NB4 (cell line): ENCODE measurements around the gene KIAA1549.

ENCODE experiments used
- DNase-seq: peaks from one replicate; pipeline ENCODE4 v3.0.0; 2010; ENCODE audit warnings: low read depth
- H3K4me3 ChIP-seq: one replicate; pipeline ENCODE4 v1.5.1; 2011; ENCODE audit warnings: mild to moderate bottlenecking, low read depth, low read length, moderate library complexity
- CTCF ChIP-seq: IDR thresholded peaks from one replicate; pipeline ENCODE4 v1.5.1; 2012; ENCODE audit warnings: low read depth, low read length
- MYC ChIP-seq: IDR thresholded peaks from 2 replicates; pipeline ENCODE4 v1.6.1; 2011; ENCODE audit warnings: low read depth, low read length
- POLR2A ChIP-seq: IDR thresholded peaks from 2 replicates; pipeline ENCODE4 v1.6.1; 2011; ENCODE audit warnings: mild to moderate bottlenecking; ENCODE audit not compliant: insufficient read length; ENCODE audit errors: extremely low read depth
- TF ChIP-seq, protein P1 (sequence below): IDR thresholded peaks from 2 replicates; pipeline ENCODE4 v1.6.1; 2011; ENCODE audit warnings: low read depth, low read length

The KIAA1549 gene

DNA sequence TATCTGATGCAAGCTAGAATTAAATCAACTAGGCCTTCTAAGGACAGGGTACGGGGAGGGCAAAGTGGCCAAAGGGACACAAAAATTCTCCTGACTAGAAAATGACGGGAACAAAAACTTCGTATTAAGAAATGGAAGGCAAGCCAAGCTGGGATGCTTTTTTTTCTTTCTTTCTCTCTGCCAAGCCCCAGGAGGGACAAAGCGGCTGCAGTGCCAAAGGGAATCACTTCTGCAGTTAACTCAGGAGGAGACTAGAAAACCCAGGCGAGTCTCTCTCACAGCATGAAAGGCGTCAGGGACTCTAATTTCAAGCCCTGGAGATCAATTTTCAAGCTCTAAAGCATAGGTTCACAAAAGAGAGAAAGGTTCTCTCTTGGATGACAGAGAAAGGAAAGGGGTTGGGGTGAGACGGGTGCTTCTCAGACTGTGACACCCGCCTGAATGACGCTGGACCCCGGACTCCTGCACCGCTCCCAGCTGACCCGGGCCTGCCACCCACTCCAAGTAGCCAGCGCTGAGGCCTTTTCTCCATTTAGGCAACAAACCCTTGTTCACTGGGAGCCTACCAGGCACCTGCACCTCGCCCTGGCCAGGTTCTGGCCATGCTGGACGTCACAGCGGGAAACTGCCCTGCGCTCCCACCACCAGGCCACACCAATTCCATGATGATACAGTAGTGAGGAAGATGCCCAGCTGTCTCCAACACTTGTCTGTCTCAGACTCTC, 56.5 kb downstream of the KIAA1549 start:
- no peak for DNase-seq
- no peak overlapping the region for H3K4me3 ChIP-seq
- no peak for TF ChIP-seq POLR2A

DNA sequence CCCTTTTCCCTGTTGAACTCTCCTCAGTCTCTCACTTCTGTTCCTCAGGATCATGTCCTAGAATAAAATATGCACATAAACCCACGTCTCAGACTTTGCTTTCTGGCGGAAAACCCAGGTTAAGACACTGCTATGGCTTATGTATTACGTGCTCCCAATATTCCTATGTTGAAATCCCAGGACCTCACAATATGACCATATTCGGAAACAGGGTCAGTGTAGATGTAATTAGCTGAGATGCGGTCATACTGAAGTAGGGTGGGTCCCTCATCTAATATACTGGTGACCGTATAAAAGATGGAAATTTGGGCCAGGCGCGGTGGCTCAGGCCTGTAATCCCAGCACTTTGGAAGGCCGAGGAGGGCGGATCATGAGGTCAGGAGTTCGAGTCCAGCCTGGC, 59.9 kb downstream of the KIAA1549 start:
- no peak overlapping the region for H3K4me3 ChIP-seq
- DNase-seq, result no peak
- TF ChIP-seq, protein P1, sequence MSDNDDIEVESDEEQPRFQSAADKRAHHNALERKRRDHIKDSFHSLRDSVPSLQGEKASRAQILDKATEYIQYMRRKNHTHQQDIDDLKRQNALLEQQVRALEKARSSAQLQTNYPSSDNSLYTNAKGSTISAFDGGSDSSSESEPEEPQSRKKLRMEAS, result no peak
- TF ChIP-seq POLR2A (no peak), CTCF (no peak), MYC (no peak)

GRCh38 chr7:138919911-138920310, 61.3 kb downstream of the KIAA1549 start:
- no peak overlapping the region for H3K4me3 ChIP-seq
- TF ChIP-seq, protein P1, result no peak
- no peak for TF ChIP-seq CTCF
- no peak for TF ChIP-seq MYC
- no peak for TF ChIP-seq POLR2A
- DNase-seq, result peak; percentile 20

DNA sequence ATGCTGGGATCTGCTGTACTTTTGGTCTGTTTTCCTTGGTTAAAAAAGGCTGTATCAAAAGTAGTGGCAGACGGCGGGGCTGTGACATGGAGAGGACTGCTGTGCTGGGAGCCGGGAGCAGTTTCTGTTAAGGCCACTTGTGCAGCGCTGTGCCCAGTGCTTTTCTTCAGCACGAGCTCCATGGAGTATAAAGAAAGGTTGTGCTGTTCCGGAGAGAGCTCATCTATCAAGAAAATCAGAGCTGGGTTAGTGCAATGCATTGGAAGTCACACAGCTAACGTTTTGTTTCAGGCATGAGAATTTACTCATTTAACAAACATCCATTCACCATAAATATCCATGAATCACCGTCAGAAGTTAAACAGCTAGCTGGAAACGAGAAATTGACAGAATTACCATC, 62.0 kb downstream of the KIAA1549 start:
- no peak for TF ChIP-seq CTCF
- TF ChIP-seq, protein P1, result no peak
- TF ChIP-seq POLR2A, result no peak
- no peak for TF ChIP-seq MYC
- no peak overlapping the region for H3K4me3 ChIP-seq
- DNase-seq, result no peak

DNA sequence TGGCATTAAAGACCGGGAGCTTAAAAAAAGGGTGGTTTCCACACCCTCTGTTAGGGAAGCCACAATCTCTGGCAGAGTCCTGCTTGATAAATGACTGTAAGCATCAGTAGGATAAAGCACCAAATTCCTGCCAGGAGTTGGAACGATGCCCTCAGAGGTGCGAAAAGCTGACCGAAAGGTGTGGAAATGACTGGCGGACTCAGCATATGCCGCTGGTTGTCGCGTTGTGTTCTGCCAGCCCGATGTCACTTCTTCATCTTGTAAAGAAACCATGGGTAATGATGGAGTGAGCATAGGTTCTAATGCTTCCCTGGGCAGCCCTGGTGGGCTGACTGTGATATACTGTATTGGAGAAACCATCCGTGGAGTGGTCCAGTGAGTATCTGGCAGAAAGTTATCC, 62.4 kb downstream of the KIAA1549 start:
- no peak for DNase-seq
- H3K4me3 ChIP-seq, result no peak overlapping the region
- TF ChIP-seq, protein P1, result no peak
- TF ChIP-seq MYC, result no peak
- TF ChIP-seq POLR2A, result no peak
- TF ChIP-seq CTCF, result no peak

DNA sequence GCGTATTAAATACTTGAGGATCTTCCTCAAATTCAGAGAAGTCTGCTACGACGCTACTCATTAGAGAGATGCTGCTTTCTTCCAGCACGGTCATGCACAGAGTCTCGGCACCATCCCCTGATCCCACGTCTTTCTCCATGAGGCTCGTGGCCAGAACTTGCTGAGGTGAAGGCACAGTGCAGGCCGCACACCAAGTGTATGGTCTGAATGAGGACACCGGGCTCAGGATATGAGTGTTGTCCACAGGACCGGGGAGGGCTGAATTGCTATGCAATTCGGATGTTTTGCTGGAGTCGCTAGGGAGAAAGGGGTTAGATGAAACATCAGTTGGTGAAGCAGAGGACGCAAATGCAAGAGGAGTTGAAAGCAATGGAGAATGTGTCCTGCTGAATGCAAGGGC, 63.0 kb downstream of the KIAA1549 start:
- no peak for DNase-seq
- H3K4me3 ChIP-seq, result no peak overlapping the region
- TF ChIP-seq MYC (no peak), POLR2A (no peak), CTCF (no peak)
- TF ChIP-seq, protein P1, result no peak
